Lower lobe of right lung (tissue), 2 donors: Measurements from ENCODE around the gene PARN. TPM values are rescaled to one million over a fixed set of nuclear protein-coding genes. Genes with fewer than 3 reads are reported as not detected.

ENCODE experiments used
- ATAC-seq, 2 donors: fragments of 200-7000 bp; cut with Tn5 transposase; one replicate each; pipeline ENCODE4 v1.9.1; 2020 to 2022; ENCODE audit warnings: mild to moderate bottlenecking in 2 of 2, moderate library complexity in 2 of 2
- DNase-seq: peaks from one replicate; pipeline ENCODE4 v3.0.0-alpha.2; 2020
- H3K27ac ChIP-seq: fragments of 200-600 bp; one replicate; pipeline ENCODE4 v1.8.0; 2022
- H3K27me3 ChIP-seq: fragments of 200-600 bp; one replicate; pipeline ENCODE4 v1.8.0; 2022; ENCODE audit warnings: low read depth
- H3K36me3 ChIP-seq: fragments of 200-600 bp; one replicate; pipeline ENCODE4 v1.8.0; 2022; ENCODE audit warnings: mild to moderate bottlenecking
- H3K4me1 ChIP-seq: fragments of 200-600 bp; one replicate; pipeline ENCODE4 v1.8.0; 2022
- H3K4me3 ChIP-seq: fragments of 200-600 bp; one replicate; pipeline ENCODE4 v1.8.0; 2022; ENCODE audit warnings: mild to moderate bottlenecking
- H3K9me3 ChIP-seq: fragments of 200-600 bp; one replicate; pipeline ENCODE4 v1.8.0; 2022
- intact Hi-C: fragments of 100-400 bp; cut with DNase I; formaldehyde crosslinking; loops from one replicate; pipeline ENCODE4 v1.11.0; 2022
- total RNA-seq: library from RNA; stranded (reverse); fragmentation: NEBNext Ultra II Directional; extraction: Animal tissue kit (Norgen Biotek cat#: 25700); gene quantifications from one replicate; pipeline ENCODE4 v1.2.1, GENCODE V29; 2021
- TF ChIP-seq, protein P1 (sequence below): fragments of 200-600 bp; IDR thresholded peaks from one replicate; pipeline ENCODE4 v1.8.0; 2022; ENCODE audit warnings: antibody characterized with exemption, mild to moderate bottlenecking
- donor health status: DM: no; HTN: yes; CAD: no; lungs with severe emphysema.

The PARN gene
- total RNA-seq, 1 donor from 2014 or later: 35.7 TPM

DNA sequence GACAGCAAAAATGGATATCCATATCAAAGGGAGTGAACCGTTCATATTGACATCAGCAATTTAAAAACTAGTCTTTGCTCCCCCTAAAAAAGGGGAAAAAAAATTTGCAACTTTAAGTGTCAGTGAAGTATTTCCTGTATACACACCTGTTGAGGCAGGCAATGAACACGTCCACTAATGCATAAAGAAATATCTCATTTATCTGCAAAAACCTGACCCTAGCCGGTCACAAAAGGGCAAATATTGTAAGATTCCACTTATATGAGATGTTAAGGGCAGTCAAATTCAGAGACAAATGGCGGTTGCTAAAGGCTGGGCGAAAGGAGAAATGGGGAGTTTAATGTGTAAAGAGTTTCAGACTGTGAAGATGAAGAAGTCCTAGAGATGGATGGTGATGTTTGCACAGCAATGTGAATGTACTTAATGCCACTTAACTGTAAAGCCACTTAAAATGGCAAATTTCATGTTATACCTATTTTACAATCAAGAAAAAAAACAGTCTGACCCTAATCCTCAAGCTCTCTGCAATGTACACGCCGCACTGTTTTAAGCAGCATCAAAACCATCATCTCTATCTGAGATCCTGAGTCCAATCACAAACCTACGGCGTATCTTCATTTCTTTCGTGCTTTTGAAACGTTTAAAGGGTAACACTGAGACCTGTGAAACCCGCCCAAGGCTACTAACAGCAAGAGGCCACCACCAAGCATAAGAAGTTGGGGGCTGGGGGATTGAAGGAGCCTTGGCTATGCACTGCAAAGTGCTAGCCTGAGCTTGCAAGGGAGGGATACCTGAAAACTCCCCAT is 1.1 kb downstream of the PARN start:
- Histone ChIP-seq H3K27ac (peak overlapping the region; percentile 93), H3K4me1 (peaks cover 29% of the 10 kb centered on the region), H3K27me3 (no peaks in the 10 kb centered on the region), H3K4me3 (peak overlapping the region; percentile 73), H3K9me3 (no peaks in the 10 kb centered on the region), H3K36me3 (peaks cover 42% of the 10 kb centered on the region)
- ATAC-seq (no peak), DNase-seq (no peak)
- intact Hi-C loops: no loop called here
- TF ChIP-seq, protein P1, sequence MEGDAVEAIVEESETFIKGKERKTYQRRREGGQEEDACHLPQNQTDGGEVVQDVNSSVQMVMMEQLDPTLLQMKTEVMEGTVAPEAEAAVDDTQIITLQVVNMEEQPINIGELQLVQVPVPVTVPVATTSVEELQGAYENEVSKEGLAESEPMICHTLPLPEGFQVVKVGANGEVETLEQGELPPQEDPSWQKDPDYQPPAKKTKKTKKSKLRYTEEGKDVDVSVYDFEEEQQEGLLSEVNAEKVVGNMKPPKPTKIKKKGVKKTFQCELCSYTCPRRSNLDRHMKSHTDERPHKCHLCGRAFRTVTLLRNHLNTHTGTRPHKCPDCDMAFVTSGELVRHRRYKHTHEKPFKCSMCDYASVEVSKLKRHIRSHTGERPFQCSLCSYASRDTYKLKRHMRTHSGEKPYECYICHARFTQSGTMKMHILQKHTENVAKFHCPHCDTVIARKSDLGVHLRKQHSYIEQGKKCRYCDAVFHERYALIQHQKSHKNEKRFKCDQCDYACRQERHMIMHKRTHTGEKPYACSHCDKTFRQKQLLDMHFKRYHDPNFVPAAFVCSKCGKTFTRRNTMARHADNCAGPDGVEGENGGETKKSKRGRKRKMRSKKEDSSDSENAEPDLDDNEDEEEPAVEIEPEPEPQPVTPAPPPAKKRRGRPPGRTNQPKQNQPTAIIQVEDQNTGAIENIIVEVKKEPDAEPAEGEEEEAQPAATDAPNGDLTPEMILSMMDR: no peak

DNA sequence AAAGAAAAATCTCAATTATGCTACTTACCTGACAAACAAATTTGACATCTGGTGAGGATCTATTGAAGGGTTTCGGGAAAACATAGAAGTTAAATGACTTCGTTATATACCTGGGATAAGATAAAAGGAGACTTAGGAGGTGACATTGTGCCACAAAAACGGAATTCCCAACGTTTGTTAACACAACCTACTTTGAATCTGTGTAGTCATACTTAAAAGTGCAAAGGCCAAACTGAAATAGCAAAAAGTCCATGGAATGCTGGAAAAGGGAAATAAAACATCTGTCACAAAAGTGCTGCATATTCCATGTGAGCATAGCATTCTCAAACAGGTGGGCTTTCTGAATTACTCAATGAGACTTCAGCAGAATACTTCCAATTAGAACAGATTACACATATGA is 3.0 kb downstream of the PARN start:
- H3K36me3 ChIP-seq: peaks cover 61% of the 10 kb centered on the region

DNA sequence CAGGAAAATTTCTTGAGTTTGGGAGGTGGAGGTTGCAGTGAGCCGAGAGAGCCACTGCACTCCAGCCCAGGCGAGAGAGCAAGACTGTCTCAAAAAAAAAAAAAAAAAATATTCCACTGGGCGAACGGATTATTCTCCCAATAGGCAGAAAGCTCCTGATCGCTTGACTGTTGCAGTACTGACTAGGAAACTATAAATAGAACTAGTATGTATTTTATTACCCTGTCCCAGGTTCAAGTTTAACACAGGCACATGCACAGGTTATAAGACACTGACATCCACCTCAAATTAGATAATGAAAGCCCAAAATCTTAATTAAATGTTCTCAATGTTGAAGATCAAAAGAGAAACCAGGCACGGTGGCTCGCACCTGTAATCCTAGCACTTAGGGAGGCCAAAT is 11.5 kb downstream of the PARN start:
- DNase-seq (no peak), ATAC-seq (no peak)
- H3K36me3 ChIP-seq: peaks cover 98% of the 10 kb centered on the region
- no peak overlapping the region for H3K4me3 ChIP-seq
- no peaks in the 10 kb centered on the region for H3K9me3 ChIP-seq
- H3K27me3 ChIP-seq: no peaks in the 10 kb centered on the region
- H3K27ac ChIP-seq: no peak overlapping the region
- intact Hi-C loops: no loop called here
- H3K4me1 ChIP-seq: no peaks in the 10 kb centered on the region
- TF ChIP-seq, protein P1: no peak

More for the DNA sequence above, 3.0 kb downstream of the PARN start:
- no peak for DNase-seq
- H3K4me1 ChIP-seq: peaks cover 25% of the 10 kb centered on the region
- no peak overlapping the region for H3K4me3 ChIP-seq
- TF ChIP-seq, protein P1: no peak
- H3K9me3 ChIP-seq: no peaks in the 10 kb centered on the region
- H3K27ac ChIP-seq: no peak overlapping the region
- ATAC-seq: no peak
- H3K27me3 ChIP-seq: no peaks in the 10 kb centered on the region
- intact Hi-C loops: no loop called here

DNA sequence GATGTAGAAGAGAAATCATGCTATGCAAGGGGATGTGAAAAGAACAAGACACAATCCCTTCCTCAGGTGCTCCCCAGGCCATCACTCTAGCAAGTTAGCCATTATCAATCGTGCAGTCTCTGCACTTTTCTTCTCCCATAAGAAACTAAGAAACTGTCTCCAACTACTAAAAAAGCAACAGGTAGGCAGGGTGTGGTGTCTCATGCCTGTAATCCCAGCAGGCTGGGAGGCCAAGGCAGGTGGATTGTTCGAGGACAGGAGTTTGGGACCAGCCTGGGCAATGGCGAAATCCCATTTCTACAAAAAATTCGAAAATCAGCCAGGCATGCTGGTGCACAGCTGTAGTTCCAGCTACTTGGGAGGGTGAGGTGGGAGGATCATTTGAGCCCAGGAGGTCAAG is 13.8 kb downstream of the PARN start:
- Histone ChIP-seq H3K27ac (no peak overlapping the region), H3K4me3 (no peak overlapping the region), H3K36me3 (peaks cover 96% of the 10 kb centered on the region), H3K27me3 (no peaks in the 10 kb centered on the region), H3K4me1 (no peaks in the 10 kb centered on the region), H3K9me3 (no peaks in the 10 kb centered on the region)
- ATAC-seq (no peak), DNase-seq (no peak)
- intact Hi-C loops: no loop called here
- TF ChIP-seq, protein P1: no peak

DNA sequence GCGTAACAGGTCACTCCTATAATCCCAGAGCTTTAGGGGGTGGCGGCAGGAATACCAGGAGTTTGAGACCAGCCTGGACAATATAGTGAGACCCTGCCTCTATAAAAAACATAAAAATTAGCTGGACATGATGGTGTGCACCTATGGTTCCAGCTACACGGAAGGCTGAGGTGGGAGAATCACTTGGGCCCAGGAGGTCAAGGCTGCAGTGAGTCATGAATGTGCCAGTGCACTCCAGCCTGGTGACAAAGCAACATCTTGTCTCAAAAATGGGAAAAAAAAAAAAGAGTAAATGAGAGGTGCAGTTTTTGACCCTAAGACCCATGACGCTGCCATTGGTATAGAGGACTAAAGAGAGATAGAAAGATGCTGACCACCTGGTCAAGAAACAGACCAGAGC is 16.1 kb downstream of the PARN start:
- H3K9me3 ChIP-seq: no peaks in the 10 kb centered on the region
- no peaks in the 10 kb centered on the region for H3K27me3 ChIP-seq
- DNase-seq (no peak), ATAC-seq (no peak)
- no peaks in the 10 kb centered on the region for H3K4me1 ChIP-seq
- TF ChIP-seq, protein P1: no peak
- peaks cover 97% of the 10 kb centered on the region for H3K36me3 ChIP-seq
- intact Hi-C loops: no loop called here
- no peak overlapping the region for H3K4me3 ChIP-seq
- no peak overlapping the region for H3K27ac ChIP-seq
